ENCODE data around the gene CYP27B1. TPM values are rescaled to one million over a fixed set of nuclear protein-coding genes. Genes with fewer than 3 reads are reported as not detected.

CYP27B1 gene
- total and polyA plus RNA-seq, 4 donors = 0.05 to 1.6 (median 0.17) TPM

- no peaks in the 10 kb centered on the region for H3K27me3 ChIP-seq (ENCODE audit: control insufficient read depth in 4 of 4, insufficient read depth in 4 of 4, low read length in 3 of 4)
- no peaks in the 10 kb centered on the region for H3K9me3 ChIP-seq (ENCODE audit: control insufficient read depth in 4 of 4, low read length in 3 of 4)
- peaks cover 3 to 17% (median 15%) of the 10 kb centered on the region in 4 donors for H3K36me3 ChIP-seq (ENCODE audit: control insufficient read depth in 4 of 4, insufficient read depth in 3 of 4, low read depth in 1 of 4, low read length in 3 of 4)
- H3K4me1 ChIP-seq (ENCODE audit: control insufficient read depth in 4 of 4, insufficient read depth in 4 of 4, low read length in 3 of 4) = peaks cover 0 to 19% (median 15%) of the 10 kb centered on the region in 4 donors
- H3K4me3 ChIP-seq (ENCODE audit: low read depth in 1 of 3, low read length in 3 of 3) = no peak overlapping the region
- TF ChIP-seq FOXA2 (IDR thresholded peaks at IDR 0.05) (no peak), HNF4G (IDR thresholded peaks at IDR 0.05) (no peak), EGR1 (IDR thresholded peaks at IDR 0.05; ENCODE audit: low read depth in 2 of 2) (no peak)
- no peak overlapping the region for H3K27ac ChIP-seq (ENCODE audit: low read depth in 1 of 2, low read length in 2 of 2)
- 13% methylated on average over 4 of the region's 4 CpGs for WGBS
- no peak overlapping the region for H3K9ac ChIP-seq (ENCODE audit: low read depth in 1 of 2, low read length in 2 of 2)
- DNase-seq (ENCODE audit: low spot score) = no peak
Measured at GRCh38 chr12:57782243-57782607, 15.3 kb upstream of the CYP27B1 start.

- TF ChIP-seq YY1 (IDR thresholded peaks at IDR 0.05) (no peak), GABPA (IDR thresholded peaks at IDR 0.05 in 1 of 2, conservative IDR thresholded peaks at IDR 0.05 in 1 of 2) (no peak), RAD21 (IDR thresholded peaks at IDR 0.05) (no peak), TAF1 (conservative IDR thresholded peaks at IDR 0.05) (no peak), ZBTB33 (IDR thresholded peaks at IDR 0.05) (no peak), REST (IDR thresholded peaks at IDR 0.05) (no peak), JUND (IDR thresholded peaks at IDR 0.05) (no peak), HNF4A (conservative IDR thresholded peaks at IDR 0.05) (no peak), NR2F2 (IDR thresholded peaks at IDR 0.05) (no peak), RXRA (IDR thresholded peaks at IDR 0.05) (no peak), FOXA1 (IDR thresholded peaks at IDR 0.05) (no peak), CTCF (IDR thresholded peaks at IDR 0.05; ENCODE audit: low read depth, low read length, missing input control) (no peak), MAX (IDR thresholded peaks at IDR 0.05) (no peak), HNF4G (IDR thresholded peaks at IDR 0.05) (no peak), EGR1 (IDR thresholded peaks at IDR 0.05; ENCODE audit: low read depth in 2 of 2) (no peak), SP1 (IDR thresholded peaks at IDR 0.05) (no peak), FOXA2 (IDR thresholded peaks at IDR 0.05) (no peak), ATF3 (IDR thresholded peaks at IDR 0.05) (no peak)
- no peaks in the 10 kb centered on the region for H3K9me3 ChIP-seq (ENCODE audit: control insufficient read depth in 4 of 4, low read length in 3 of 4)
- DNase-seq (ENCODE audit: low spot score) = no peak
- WGBS = 73% methylated on average over 2 of the region's 2 CpGs
- peaks cover 0 to 19% (median 15%) of the 10 kb centered on the region in 4 donors for H3K4me1 ChIP-seq (ENCODE audit: control insufficient read depth in 4 of 4, insufficient read depth in 4 of 4, low read length in 3 of 4)
- H3K27me3 ChIP-seq (ENCODE audit: control insufficient read depth in 4 of 4, insufficient read depth in 4 of 4, low read length in 3 of 4) = no peaks in the 10 kb centered on the region
- peaks cover 2 to 13% (median 12%) of the 10 kb centered on the region in 4 donors for H3K36me3 ChIP-seq (ENCODE audit: control insufficient read depth in 4 of 4, insufficient read depth in 3 of 4, low read depth in 1 of 4, low read length in 3 of 4)
- no peak overlapping the region for H3K4me3 ChIP-seq (ENCODE audit: low read depth in 1 of 3, low read length in 3 of 3)
- no peak overlapping the region for H3K27ac ChIP-seq (ENCODE audit: low read depth in 1 of 2, low read length in 2 of 2)
- H3K9ac ChIP-seq (ENCODE audit: low read depth in 1 of 2, low read length in 2 of 2) = no peak overlapping the region
Measured at GRCh38 chr12:57781801-57782200, 14.9 kb upstream of the CYP27B1 start.

Data from liver (tissue), 9 donors.